Sigmoid colon (tissue), 4 donors: Measurements from ENCODE around the gene MEIS1.

Source experiments
- CTCF ChIP-seq, 4 experiments: fragments of 450-650 bp in 3 of 4; fragments of 200-600 bp in 1 of 4; IDR thresholded peaks; one replicate each; pipeline ENCODE4 v1.5.1; 2016 to 2019; ENCODE audit warnings: antibody characterized with exemption in 4 of 4, mild to moderate bottlenecking in 3 of 4, moderate library complexity in 2 of 4
- EP300 ChIP-seq, 4 donors: sonication (generic); formaldehyde crosslinking; IDR thresholded peaks; one replicate each; pipeline ENCODE4 v1.6.1; 2017; ENCODE audit warnings: antibody characterized with exemption in 4 of 4
- POLR2AphosphoS5 ChIP-seq, 4 donors: sonication (generic); formaldehyde crosslinking; IDR thresholded peaks; one replicate each; pipeline ENCODE4 v1.6.1; 2017; ENCODE audit warnings: antibody characterized with exemption in 4 of 4

- no peak for TF ChIP-seq CTCF (IDR thresholded peaks at IDR 0.05)
- no peak for TF ChIP-seq POLR2AphosphoS5 (IDR thresholded peaks at IDR 0.05)
- no peak for TF ChIP-seq EP300 (IDR thresholded peaks at IDR 0.05)
Measured at GRCh38 chr2:66414896-66415295, 20.0 kb upstream of the MEIS1 start.
